Erythroblast (primary cell): ENCODE data around the gene FADD.

ENCODE experiments used
- DNase-seq, 2 experiments: peaks; one replicate each; lab custom pipeline; 2025; lab: John Stamatoyannopoulos, UW
- GATA1 ChIP-seq: IDR thresholded peaks from 2 replicates; pipeline ENCODE4 v1.6.1; 2011; ENCODE audit warnings: low read depth, mild to moderate bottlenecking, control low read depth, low read length, moderate library complexity
- POLR2A ChIP-seq: IDR thresholded peaks from 2 replicates; pipeline ENCODE4 v1.6.1; 2011; ENCODE audit warnings: mild to moderate bottlenecking, low read length

Gene FADD

GRCh38 chr11:70226183-70226582 lies 23.1 kb downstream of the FADD start:
- no peak for DNase-seq
- TF ChIP-seq POLR2A (no peak), GATA1 (no peak)

DNA sequence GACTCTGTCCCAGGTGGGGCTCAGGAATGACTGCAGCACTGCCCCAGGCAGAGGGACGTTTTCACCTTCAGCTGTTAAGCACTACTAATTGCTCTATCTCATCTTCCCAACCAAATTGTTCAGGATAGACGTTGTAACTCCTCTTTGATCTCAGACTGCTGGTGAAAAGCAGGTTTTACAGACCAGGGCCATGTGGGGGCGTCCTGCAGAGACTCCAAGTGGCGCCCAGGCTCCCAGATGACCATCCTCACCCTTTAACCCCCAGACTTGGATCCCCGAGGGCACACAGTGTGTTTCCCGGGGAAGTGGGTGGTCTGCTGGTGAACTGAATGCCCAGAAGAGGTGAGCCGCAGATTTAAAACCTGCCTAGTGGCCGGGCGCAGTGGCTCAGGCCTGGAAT lies 23.9 kb downstream of the FADD start:
- DNase-seq, result peak; percentile 28 to 46
- no peak for TF ChIP-seq POLR2A
- no peak for TF ChIP-seq GATA1

GRCh38 chr11:70229737-70230136 lies 26.6 kb downstream of the FADD start:
- DNase-seq, result no peak
- no peak for TF ChIP-seq GATA1
- TF ChIP-seq POLR2A, result no peak

DNA sequence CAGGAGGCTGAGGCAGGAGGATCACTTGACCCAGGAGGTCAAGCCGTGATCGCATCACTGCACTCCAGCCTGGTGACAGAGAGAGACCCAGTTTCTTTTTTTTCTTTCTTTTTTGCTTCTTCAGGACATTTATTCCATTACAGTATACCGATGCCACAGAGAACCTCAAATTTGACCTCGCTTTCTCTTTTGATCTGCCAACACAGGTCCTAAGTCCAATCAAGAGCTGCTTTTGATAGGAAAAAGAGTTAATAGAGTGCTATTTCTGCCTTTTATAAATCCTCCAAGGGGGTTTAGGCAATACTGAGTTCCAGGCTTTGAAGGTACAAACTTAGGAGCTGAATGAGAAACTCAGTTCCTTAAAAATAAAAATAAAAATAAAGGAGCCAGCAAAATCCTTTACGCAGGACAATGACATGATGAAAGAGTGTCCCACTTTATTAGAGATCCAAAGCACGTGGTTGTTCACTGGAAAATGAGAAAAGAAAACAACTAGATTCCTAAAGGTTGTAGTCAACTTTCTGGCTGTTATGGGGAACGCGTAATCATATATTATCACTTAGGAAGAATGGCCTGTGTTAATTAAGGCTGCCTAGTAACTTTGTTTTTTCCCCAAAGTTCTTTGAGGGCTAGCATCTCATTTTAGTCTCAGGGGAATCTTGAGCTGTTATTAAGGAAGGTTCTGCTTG lies 27.2 kb downstream of the FADD start:
- no peak for TF ChIP-seq GATA1
- no peak for TF ChIP-seq POLR2A

GRCh38 chr11:70230840-70231710 lies 28.0 kb downstream of the FADD start:
- TF ChIP-seq GATA1, result no peak
- TF ChIP-seq POLR2A, result no peak

More for the DNA sequence above, 27.2 kb downstream of the FADD start:
- no peak for DNase-seq

GRCh38 chr11:70233034-70233433 lies 29.9 kb downstream of the FADD start:
- no peak for DNase-seq
- TF ChIP-seq POLR2A (no peak), GATA1 (no peak)

More at GRCh38 chr11:70230840-70231710, 28.0 kb downstream of the FADD start:
- DNase-seq, result no peak

GRCh38 chr11:70233511-70233934 lies 30.4 kb downstream of the FADD start:
- TF ChIP-seq GATA1 (no peak), POLR2A (no peak)
- DNase-seq, result no peak

DNA sequence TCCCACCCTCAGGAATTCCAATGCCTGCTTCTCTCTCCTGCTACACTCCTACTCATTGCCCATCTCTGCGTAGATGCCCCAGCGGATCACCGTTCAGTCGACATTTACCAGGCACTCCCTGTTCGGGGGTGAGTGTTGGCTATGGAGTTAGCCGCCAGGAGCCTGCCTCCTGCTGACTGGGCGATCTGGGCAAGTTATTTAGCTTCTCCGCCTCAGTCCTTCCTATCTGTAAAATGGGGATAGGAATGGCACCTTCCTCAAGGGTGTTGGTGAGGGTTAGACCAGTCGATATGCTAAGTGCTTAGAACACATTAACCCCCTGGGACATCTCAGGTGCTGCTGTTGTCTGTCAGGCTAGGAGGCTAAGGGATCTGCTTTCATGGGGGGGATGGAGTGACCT lies 30.9 kb downstream of the FADD start:
- no peak for TF ChIP-seq GATA1

DNA sequence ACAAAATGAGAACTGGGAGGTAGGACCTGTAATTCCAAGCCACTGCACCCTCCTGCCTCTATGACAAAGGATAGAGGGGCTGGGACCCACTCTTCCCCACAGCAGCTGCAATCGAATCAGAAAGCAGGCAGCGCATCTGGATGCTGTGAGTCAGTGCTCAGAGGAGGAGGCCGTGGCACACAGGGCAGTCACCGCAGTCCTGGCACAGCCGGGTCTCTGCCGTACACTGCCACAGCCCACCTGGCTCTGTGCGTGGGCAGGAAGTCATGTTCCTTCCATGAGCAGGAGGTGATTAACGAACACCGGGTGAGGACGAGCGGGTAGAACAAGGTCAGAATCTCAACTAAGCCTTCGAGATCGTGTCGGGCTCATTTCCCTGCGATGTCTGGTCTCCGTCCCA lies 37.2 kb downstream of the FADD start:
- no peak for DNase-seq
- TF ChIP-seq GATA1, result no peak
- no peak for TF ChIP-seq POLR2A

More for the DNA sequence above, 30.9 kb downstream of the FADD start:
- DNase-seq, result no peak

DNA sequence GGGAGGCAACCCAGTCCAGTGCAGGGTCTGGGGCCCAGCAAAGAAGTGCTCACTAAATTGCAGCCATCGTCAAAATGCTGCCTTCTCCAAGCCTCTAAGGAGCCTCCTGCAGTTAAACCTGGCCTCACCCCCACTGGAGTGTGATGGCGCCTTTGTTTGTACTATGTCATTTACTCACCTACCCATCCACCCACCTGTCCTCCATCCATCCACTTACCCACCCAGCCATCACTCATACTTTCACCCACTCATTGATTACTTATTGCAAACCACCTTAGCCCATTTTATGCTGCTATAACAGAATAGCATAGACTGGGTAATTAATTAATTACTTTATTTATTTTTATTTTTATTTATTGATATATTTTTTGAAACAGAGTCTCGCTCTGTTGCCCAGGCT lies 38.6 kb downstream of the FADD start:
- TF ChIP-seq POLR2A, result no peak
- DNase-seq, result no peak

DNA sequence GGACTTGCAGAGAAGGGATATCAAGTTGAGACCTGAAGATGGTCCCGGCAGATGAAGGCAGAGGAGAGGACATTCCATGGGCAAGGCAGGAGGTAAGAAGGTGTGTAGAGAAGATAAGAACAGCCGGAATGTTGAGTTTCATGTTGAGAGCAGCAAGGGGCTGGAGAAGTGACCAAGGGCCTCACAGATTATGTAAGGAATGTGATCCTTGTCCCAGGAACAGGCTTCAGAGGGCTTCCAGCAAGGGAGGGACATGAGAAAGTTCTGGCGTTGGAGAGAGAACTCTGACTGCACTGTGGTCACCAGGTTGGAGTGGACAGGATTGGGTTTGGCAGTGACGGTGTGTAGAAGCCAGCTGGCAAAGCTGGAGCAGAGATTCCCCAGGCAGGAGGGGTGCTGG lies 39.8 kb downstream of the FADD start:
- DNase-seq, result no peak
- TF ChIP-seq POLR2A (no peak), GATA1 (no peak)

- TF ChIP-seq POLR2A (no peak), GATA1 (no peak)
- no peak for DNase-seq
Measured at GRCh38 chr11:70243912-70244652, 41.0 kb downstream of the FADD start.

DNA sequence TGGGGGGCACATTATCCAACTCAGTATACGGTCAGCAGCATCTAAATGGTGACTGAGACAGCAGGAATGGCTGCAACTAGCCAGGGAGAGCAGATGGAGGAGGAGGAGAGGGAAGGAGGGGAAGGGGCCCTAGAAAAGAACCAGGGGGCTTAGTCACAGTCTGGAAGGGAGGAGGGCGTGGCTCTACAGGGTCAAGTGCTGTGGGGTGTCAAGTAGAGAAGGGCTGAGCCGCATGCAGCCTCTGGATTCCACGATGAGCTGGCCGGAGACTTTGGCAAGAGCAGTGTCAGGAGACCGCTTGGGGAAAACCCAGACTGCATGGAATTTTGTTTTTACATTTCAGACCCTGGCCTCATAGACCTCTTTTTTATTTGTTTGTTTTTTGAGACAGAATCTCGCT lies 41.6 kb downstream of the FADD start:
- TF ChIP-seq GATA1, result no peak
- no peak for TF ChIP-seq POLR2A
- no peak for DNase-seq

GRCh38 chr11:70246196-70246595 lies 43.1 kb downstream of the FADD start:
- DNase-seq, result no peak

More at GRCh38 chr11:70246196-70246595, 43.1 kb downstream of the FADD start:
- TF ChIP-seq GATA1 (no peak), POLR2A (no peak)
